ENCODE measurements around the gene UTP3.

DNA sequence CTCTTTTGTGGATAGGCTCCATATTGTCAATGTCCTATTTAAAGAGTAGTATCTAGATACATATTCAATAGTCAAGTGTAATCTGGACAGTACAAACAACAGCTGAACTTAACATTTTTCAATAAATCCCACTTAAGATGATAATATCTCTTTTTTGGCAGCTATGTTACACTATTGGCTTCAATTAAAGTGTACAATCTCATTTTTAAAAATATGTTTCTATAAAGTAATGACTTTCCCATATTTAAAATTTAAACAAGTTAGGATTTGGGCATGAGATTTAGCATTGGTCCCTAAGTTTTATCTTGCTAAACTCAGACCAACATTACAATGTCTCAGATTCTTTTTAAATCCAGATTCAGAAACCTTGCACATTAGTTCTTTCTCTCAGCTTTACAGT, 14.1 kb upstream of the UTP3 start:
- TF ChIP-seq CTCF (IDR thresholded peaks at IDR 0.05; ENCODE audit: extremely low read depth in 1 of 2, insufficient read depth in 1 of 2, low read depth in 1 of 2, low read length in 2 of 2) (no peak), POLR2AphosphoS5 (IDR thresholded peaks at IDR 0.05; ENCODE audit: insufficient read depth, low read depth, low read length) (no peak), MAX (IDR thresholded peaks at IDR 0.05; ENCODE audit: insufficient read depth, insufficient read length) (no peak)

Data from endothelial cell of umbilical vein (primary cell).